GM18508 (cell line): Measurements from ENCODE around the gene ARL3.
A peak's percentile ranks its signal among the peaks of the same experiment; 100 is the strongest.

ENCODE experiments used
- ATAC-seq: cut with Tn5 transposase; IDR thresholded peaks from one replicate; pipeline ENCODE4 v1.9.1; 2021; ENCODE audit warnings: moderate number of reproducible peaks; ENCODE audit not compliant: insufficient read depth, unreplicated experiment

The ARL3 gene

DNA sequence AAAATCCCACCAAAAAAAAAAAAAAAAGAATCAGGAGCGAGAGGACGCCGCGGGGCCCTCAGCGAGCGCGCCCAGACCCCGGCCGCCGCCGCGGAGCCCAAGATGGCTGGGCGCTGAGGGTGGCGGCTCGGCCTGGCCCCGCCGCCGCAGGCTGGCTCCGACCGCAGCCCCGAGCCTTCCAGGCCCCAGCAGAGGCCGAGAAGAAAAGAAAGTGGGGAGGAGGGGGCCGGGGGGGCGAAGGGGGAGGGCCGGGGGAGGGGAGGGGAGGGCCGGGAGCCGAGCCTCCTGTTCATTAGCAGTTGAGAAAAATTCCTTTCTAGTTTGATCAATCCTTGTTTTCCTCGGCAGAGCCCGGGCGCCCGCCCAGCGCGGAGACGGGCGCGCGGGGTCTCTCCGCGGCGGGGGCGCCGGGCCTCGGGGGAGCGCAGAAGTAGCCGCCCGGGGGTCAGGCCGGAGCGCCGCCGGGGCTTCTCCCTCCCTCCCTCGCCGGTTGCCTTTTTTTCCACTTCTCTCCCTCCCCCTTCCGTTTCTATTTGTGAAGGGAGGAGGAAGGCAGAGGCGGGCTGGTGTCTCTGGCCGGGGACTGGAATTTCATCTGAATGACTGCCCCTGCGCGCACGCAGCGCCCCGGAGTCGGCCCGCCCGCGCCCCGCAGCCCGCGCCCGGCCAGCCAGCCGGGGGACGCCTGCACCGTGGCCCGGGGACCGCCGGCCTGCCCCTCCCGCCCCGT is 70.7 kb downstream of the ARL3 start:
- ATAC-seq = no peak

DNA sequence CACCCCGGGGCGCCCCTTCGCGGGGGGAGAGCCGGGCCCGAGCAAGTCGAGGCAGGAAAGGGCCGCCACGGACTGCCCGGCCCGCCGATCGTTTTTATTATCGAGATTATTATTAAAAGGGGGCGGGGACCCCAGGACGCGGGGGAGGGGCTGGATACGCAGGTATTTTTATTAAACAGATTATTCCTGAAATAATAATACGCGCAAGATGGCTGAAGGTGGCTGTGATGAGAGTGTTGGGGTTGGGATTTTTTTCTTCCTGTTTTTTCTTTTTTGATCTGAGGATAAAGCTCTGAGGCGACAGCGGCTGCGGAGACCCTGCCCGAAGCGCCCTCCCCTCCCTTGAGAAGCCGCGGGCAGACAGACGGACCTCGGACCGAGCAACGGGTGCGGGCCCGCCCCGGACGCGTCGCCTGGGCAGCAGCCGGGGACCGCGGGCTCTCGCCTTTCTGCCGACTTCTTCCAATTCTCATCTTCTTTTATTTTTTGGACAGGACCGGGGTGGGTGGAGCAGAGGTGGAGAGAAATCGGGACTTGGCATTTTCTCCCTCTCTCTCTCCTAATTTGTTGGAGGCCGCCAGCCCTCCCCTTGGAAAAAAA is 71.4 kb downstream of the ARL3 start:
- ATAC-seq = no peak

- peak; percentile 35 for ATAC-seq
Measured at GRCh38 chr10:102641880-102642735, 72.1 kb downstream of the ARL3 start.

- no peak for ATAC-seq
Measured at GRCh38 chr10:102641402-102641801, 72.8 kb downstream of the ARL3 start.

DNA sequence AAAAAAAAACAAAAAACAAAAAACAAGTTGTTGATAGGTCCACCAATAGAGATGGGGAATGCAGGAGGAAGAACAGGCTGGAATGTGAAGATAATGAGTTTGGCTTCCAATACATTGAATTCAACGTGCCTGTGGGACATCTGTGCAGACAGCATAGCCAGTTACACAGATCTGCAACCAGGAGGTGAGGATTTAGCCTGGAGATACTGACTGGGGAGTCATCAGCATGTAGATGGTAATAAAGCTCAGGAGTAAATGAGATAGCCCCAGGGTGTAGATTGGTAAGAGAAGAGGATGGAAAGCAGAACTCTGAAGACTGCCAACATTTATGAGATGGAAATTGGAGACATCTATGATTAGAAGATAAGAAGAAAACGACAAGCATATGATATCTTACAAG is 74.7 kb downstream of the ARL3 start:
- no peak for ATAC-seq

GRCh38 chr10:102635377-102635776 is 78.8 kb downstream of the ARL3 start:
- ATAC-seq = no peak

DNA sequence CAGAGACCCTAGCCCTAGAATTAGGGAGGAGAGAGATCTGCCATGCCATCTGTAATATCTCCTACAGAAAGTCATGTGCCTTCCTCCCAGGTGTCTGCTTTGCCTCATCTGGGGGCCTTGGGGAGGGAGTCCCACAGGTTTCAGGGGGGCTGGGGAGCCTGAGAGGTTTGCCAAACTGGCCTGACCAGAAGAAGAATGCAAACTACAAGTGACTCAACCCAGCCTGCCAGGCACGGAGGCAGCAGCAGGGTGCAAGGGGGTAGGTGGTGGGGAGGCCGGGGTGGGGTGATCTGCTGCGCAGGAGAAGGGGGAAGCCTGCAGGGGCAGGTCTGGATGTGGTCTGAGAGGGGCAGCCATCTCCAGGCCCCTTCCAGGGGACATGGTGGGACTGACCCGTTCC is 79.5 kb downstream of the ARL3 start:
- ATAC-seq = no peak

GRCh38 chr10:102633848-102634247 is 80.3 kb downstream of the ARL3 start:
- ATAC-seq = no peak

DNA sequence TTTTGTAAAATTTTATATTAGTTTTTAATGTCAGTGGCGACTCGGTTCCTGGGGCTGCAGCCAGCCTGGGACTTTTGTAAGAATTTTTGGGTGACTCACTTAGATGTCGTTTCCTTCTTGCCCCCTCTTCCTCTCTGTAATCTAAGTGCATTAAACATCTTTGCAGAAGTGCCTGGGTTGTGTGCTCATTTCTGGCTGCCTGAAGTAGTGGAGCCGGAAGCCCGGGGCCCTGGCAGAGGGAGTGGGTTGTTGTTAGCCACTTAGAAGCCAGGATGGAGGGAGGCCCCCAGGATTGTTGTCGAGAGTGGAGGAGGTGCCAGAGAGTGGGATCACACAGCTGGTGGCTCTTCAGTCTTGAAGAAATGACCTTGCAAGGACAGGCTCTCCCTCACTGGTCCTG is 80.9 kb downstream of the ARL3 start:
- no peak for ATAC-seq

DNA sequence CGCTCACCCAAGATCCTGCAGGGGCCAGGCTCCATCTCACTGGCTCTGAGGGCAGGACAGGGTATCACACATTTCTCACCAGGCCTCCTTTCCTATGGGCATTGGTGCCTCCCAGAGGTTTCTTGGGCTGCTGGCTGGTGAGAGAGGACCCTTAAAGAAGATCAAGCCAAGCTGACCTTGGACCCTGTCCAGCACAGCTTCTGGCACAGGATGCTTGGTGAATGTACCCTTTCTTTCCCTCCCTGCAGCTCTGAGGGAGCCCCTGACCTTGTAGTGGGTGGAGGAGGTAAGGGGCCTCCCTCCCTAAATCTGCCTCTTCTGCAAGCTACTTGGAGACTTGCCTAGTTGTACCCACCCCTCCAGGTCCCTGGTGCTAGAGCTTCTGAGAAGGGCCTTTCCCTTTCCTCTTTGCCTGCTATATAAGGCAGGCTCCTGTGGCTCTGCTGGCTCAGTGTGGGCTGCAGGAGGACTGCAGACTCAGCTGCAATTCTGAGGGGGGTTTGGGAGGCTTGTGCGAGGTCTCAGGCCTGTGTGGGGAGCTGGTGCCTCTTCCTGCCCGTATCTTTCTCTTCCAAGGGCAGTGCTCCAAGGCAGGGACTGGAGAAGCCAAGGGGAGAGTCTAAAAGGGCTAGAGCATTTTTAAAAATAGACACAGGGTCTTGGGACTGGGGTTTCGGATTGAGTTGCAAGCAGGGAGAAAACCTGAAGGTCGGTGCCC is 81.6 kb downstream of the ARL3 start:
- ATAC-seq = no peak

DNA sequence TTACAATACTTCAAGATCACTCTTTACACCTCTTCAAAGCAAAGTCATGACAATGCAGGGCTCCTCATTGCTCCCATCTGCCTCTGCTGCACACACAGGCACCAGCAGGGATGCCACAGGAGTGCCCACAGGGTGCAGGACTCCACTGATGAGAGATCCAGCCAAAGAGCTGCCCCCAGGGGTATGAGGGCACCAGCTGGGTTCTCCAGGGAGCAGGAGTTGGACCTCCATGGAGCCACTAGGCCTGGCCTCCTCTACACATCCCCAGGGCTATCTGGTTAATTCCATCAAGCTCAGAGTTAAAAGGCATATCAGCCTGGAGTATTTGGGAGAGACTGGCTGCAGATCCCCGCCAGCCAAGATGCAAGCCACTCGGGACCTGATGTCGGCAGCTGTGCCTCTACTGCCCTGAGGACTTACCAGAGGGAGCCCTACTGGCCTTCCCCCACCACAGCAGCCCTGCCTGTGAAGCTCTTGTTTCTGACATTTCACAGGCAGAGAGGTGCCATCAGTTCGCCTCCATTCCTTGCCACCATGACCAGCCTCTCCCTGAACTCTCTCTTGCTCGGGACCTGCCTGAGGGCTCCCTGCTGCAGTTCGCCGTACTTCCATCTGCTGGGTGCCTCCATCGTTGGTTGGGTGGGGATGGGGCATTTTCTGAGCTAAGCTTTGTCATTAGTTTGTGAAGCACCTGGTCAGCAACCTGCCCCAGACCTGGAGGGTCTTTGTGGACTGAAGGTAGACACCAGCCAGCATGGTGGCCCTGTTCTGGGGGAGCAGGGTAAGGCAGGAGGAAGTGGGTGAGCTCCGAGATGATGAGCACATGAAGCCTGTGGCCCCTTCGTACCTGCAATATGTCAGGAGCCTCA is 82.4 kb downstream of the ARL3 start:
- no peak for ATAC-seq

DNA sequence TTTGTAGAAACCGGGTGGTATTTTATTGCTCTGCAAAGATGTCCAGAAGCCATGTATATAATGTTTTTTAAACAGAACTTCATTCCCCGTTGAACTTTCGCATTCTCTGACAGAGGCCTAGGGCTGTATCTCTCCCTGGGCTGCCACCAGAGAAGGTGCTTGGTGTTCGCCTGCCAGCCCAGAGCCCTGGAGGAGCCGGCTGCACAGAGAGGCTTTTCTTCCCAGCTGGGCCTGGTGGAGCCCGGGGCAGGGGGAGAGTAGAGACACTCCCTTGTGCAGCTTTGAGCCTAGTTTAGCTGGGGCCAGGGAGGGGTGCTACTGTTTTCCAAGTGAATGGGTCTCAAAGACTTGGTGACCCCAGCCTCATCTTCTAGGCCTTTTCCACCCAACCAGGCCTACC is 83.5 kb downstream of the ARL3 start:
- ATAC-seq = no peak

DNA sequence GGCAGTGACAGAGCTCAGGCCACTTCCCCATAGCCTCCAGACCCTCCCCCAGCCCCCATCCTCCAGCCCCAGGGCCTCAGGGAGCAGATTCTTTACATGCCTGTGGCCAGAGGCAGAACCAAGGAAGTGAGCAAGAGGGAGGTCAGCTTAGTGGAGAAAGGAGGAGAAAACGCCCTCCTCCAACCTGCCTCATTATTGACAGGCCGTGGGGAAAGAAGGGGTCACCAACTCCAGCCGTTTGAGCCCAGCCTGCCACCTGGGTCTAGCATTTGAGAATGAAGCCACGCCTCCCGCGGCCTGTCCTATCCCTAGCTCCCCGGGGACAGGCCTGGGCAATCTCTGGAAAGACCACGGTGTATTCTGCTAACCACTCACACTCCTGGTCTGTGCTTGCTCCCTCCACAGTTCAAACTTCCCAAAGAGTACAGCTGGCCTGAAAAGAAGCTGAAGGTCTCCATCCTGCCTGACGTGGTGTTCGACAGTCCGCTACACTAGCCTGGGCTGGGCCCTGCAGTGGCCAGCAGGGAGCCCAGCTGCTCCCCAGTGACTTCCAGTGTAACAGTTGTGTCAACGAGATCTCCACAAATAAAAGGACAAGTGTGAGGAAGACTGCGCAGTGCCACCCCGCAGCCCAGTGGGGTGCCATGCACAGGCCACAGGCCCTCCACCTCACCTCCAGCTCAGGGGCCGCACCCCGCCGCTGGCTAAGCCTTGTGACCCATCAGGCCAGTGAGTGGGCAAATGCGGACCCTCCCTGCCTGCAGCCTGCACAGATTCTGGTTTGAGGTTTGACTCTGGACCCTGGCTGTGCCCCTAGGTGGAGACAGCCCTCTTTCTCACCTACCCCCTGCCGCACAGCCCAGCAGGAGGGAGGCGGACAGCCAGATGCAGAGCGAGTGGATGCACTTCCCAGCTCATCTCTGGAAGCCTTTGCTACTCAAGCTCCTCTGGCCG is 84.3 kb downstream of the ARL3 start:
- ATAC-seq = no peak

GRCh38 chr10:102628451-102628911 is 85.7 kb downstream of the ARL3 start:
- no peak for ATAC-seq

DNA sequence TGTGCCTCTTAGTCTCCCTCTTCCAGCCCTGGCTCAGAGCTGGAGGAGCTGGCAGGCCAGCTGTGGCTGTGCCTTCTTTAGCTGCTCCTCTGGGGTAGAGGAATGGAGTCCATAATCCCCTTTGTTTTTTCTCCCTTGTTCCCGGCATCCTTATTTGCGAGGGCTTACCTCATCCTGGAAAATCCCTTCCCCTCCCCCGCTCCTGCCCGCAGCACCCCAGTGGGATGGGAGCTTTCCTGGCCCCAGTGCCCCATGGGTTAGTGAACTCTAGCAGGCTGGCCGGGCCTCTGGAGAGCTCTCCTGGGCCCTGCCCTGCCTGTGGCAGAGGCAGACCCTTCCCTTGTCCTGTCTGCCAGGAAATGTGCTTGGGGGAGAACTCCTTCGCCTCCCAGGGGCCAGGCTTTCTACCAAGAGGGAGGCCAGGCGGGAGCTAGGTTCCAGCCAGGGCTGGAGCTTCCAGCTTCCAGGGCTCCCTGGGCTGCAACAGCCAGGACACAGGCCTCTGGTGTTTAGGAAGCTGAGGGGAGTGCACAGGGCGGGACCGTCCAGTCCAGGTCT is 86.4 kb downstream of the ARL3 start:
- no peak for ATAC-seq

DNA sequence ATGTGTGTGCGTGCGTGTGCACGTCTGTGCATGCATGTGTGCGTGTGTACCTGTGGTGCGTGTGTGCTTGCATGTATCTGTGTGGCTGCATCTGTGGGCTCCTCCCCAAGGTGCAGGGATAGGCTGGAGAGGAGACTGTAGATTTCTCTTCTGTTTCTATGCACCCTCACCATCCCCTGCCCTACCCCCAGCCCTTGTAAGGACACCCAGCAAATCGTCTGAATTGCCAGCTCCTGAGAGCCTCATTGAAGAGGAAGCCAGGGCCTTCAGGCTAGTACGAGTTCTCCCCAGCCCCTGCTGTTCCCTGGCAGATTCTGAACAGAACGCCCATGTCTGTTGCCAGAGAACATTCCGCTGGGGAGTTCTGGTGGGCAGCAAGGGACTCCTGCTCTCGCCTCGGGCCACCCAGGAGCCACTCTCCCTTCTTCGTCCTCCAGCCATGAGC is 86.9 kb downstream of the ARL3 start:
- ATAC-seq = no peak

GRCh38 chr10:102626026-102626685 is 88.0 kb downstream of the ARL3 start:
- no peak for ATAC-seq
